A549 (cell line): Measurements from ENCODE around the gene IQSEC3.

Experiments used
- CTCF ChIP-seq: fragments of >200 bp; sonication (Bioruptor Twin); formaldehyde crosslinking; IDR thresholded peaks from 3 replicates; pipeline ENCODE4 v1.5.1; 2016
- MYC ChIP-seq: IDR thresholded peaks from 2 replicates; pipeline ENCODE4 v1.6.1; 2012; ENCODE audit warnings: mild to moderate bottlenecking, inconsistent platforms, low read length, improper control_type of control experiment, borderline replicate concordance
- REST ChIP-seq: fragments of 200-600 bp; sonication (generic); IDR thresholded peaks from 2 replicates; pipeline ENCODE4 v1.6.1; 2016; ENCODE audit warnings: antibody characterized with exemption, mild to moderate bottlenecking, moderate library complexity

GRCh38 chr12:117816-118345 is 51.3 kb downstream of the IQSEC3 start:
- no peak for TF ChIP-seq CTCF
- TF ChIP-seq REST: no peak
- TF ChIP-seq MYC: no peak
